ENCODE measurements around the gene NMRAL1.
A peak's percentile ranks its signal among the peaks of the same experiment; 100 is the strongest.

NMRAL1 gene

DNA sequence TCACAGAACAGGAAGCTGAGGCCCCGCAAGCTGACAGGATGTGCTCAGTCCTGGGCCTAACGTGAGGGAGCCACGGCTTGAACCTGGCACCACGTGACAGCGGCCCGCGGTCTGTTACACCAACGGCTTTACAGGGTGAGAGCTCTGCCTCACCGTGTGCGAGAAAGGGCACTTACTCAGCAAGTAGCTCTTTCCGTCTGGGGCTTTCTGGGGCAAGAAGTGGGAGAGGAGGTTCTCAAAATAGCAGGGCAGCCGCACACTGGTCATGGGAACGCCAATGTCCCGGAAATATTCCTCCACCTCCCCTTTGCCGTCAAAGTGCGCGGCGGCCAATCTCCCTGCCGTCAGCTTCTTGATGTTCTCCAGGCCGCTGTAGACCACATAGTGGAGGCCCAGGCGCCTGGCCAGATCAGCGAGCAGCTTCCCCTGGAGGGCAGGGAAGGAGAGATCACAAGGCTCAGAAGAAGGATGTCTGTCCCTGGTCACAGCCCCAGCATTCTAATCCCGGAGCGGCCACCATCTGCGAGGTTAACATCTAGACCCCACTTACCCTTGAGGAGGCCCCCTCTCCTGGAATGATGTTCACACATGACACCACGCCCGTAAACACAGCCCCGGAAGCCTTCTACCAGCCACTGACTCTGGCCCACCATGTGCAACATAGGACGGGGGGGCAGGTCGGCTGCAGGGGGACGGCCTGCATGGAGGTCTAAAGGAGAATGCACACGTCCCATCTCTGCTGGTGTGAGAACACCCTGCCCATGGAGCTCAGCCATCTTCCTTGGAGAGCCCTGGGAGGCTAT is 8.2 kb downstream of the NMRAL1 start:
- peak; percentile 41 to 50 for DNase-seq (ENCODE audit: low read depth in 2 of 2)

DNA sequence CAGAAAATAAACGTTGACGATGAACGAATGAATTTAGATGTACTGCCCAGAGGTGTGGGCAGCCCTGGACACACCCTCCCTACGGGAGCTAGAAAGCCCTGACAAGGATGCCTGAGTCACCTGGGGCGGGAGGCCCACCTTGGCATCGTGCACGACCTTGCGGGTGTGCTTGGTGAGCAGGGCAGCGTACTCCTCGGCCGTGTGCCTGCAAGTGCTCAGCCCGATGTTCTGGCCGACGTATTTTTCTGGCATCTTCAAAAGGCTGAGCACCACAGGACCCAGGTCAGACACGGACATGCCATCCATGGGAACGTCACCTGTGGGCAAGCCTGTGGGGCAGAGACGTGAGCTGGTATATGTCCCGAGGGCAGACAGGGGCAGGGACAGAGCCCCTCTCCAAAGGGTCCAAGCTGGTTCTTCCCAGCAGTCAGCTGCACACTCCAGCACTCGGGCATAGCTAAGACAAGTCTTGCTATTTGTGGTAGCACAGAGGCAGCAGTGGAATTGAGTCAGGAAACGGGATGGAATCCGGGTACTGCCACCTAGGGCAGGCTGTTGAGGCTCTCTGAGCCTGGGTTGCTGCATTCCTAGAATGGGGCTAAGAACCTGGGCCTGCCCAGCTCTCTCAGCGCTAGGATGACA is 10.8 kb downstream of the NMRAL1 start:
- no peak for DNase-seq (ENCODE audit: low read depth in 2 of 2)

DNA sequence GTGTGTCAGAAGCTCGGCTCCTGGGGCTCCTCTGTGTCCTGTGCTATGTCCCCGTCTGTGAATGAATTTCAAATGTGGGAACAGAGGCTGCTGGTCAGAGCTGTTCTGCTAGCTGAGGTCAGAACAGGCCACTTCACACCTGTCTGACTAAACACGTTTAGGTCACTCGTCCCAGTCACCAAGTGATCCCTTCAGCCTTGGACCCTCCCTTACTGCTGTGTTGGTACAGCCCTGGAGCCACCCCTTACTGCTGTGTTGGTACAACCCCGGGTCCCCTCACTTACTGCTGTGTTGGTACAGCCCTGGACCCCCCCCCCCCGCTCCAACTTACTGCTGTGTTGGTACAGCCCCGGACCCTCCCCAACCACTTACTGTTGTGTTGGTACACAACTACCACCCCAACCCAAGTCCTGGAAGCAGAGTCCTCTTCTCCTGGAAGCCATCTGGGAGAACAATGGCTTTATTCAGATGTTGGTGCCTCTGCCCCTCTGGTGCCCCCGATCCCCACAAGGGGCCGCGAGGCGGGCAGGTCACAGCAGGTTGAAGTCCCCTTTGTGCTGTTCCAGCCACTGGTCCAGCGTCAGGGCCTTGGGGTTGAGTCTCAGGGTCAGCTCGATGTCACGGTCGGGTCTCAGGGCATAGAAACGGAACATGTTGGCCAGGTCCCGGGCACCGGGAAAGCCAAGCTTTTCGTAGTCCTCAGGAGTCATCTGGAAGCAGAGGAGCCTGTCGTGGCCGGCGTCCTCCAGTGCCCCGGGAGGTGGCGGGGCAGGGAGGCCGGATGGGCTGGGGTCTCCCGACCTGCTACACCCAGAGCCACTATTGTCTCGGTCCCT is 13.0 kb downstream of the NMRAL1 start:
- no peak for DNase-seq (ENCODE audit: low read depth in 2 of 2)

DNA sequence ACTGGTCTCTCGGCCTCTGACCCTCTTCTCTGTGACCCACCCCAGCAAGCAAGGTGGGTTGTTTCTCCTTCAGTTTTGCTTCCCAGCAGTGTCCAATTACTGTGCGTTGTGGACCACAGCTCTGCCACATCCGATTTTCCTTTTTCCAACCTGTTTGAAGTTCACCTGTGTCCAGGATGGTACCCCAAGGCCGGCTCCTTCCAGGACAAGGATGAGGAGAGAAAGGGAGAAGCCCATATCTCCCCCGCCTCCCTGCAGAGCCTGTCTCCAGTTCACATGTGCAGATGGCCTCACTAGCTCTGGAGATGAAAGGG is 13.5 kb downstream of the NMRAL1 start:
- no peak for DNase-seq (ENCODE audit: low read depth in 2 of 2)

DNA sequence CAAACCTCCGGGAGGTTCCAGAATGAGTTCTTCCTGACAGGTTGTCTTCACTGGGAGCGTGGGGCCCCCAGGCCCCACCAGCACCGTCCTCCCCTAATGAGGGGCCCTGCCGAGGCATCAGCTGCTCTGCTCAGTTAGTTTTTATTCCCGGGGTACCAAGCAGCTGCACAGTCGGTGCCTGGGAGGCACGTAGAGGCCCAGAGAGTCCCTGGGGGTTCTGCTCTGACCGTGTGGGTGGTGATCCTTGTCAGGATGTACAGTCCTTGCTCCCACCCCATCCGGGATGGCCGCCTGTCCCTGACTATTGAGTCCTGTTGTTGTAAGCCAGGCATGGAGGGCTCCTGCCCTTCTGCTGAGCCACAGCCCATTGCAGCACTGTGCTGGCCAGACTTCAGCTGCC is 18.5 kb downstream of the NMRAL1 start:
- no peak for DNase-seq (ENCODE audit: low read depth in 2 of 2)

DNA sequence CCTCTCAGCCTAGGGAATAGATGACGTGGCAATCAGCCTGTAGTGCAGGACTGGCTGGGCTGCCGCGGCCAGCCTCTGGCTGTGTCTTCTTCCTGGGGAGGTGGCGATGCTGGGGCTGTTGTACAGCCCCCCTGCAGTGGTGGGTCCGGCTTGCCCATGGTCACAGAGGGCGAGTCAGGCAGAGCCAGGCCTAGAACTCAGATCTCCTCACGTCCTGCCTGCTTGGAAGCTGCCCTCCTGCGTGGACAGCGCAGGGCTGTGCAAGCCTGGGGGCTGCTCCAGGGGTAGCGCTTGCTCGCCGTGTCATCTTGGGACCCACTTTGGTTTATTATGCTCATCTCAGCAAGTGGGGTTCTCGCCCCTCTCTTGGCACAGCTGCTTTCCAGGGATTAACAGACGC is 19.3 kb downstream of the NMRAL1 start:
- no peak for DNase-seq (ENCODE audit: low read depth in 2 of 2)

DNA sequence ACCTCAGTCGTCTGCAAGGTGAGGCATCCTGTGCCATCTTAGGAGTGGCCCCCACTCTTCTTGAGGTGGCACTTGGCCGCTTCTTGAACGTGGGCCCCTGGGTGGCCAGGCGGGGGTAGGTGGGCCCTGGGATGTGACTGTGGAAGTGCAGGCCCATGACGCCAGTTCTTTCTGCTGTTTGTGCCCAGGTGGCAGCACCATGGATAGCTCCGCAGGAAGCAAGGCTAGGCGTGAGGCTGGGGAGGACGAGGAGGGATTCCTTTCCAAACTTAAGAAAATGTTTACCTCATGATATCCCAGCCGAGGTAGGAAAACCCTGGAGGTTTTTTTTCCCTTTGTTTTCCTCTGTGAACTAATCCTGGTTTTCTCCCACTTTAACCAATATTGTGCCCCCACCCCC is 19.8 kb downstream of the NMRAL1 start:
- no peak for DNase-seq (ENCODE audit: low read depth in 2 of 2)

DNA sequence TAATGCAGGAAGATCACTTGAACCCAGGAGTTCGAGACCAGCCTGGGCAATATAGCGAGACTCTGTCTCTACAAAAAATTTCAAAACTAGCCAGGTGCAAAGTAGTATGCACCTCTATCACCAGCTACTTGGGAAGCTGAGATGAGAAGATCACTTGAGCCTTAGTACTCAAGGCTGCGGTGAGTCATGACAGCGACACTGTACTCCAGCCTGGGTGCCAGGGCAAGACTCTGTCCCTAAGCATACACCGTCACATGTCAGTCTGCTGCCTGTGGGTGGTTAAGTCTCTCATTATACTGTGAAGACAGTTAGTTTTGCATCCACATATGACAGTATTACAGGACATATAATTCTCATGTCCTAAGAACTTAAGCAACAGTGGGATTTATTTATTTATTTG is 21.8 kb downstream of the NMRAL1 start:
- DNase-seq (ENCODE audit: low read depth in 2 of 2), result no peak

DNA sequence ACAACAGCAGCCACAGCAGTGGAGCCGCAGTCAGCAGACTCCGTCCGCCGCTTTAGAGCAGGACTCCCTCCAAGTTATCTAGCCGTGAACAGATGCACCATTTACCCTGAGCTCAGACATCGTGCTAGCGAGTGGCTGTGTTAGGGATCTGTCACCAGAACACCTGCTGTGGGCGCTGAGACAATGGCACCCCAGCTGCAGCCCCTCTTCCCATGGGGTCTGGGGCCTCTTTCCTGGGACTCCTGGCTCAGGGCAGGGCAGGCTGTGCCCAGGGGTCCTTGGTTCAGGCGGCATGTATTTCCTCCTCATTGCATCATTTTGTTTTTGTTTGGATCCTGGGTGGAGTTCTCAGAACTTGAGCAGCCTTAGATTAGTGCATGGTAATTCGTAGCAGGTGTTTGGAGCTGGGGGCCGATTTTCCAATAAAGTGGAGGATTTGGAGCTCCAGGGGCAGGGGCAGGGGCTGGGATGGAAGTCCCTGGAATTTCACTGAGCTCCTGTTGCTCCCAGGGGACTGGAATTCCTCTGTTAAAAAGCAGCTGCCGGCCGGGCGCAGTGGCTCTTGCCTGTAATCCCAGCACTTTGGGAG is 23.4 kb downstream of the NMRAL1 start:
- no peak for DNase-seq (ENCODE audit: low read depth in 2 of 2)

DNA sequence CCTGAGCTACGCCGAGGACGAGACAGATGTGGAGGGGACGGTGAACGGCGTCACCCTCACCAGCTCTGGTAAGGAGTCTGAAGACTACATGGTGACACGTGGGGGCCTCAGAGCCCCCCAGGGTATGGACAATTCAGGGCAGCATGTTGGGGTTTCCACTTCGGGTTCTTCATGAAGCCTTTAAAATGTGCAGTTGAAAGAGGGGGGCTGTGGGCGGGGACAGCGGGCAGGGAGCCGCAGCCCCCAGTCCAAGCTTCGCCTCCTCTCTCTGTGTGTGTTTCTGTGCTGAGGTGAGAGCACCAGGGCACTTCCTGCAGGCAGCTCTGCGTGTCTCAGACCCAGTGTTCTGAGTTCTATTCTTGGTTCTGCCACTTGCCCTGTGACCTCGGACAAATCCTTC is 24.0 kb downstream of the NMRAL1 start:
- DNase-seq (ENCODE audit: low read depth in 2 of 2), result no peak

DNA sequence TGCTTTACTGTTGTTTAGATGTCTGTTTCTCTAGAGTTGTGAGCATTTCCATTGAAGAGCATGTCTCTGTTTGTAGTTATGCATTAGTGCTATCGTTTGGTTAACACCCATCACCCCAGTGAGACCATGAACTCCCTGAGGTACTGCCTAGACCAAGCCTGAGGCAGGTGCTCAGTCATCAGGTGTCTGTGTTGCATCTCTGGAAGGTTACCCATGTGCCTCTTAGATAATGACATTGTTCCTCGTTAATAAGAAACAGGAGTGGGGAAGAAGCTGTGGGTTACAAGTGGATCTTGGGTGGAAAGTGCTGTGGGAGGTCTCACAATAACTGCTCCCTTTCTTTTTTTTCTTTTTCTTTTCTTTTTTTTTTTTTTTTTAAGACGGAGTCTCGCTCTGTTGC is 30.4 kb downstream of the NMRAL1 start:
- DNase-seq (ENCODE audit: low read depth in 2 of 2), result no peak

DNA sequence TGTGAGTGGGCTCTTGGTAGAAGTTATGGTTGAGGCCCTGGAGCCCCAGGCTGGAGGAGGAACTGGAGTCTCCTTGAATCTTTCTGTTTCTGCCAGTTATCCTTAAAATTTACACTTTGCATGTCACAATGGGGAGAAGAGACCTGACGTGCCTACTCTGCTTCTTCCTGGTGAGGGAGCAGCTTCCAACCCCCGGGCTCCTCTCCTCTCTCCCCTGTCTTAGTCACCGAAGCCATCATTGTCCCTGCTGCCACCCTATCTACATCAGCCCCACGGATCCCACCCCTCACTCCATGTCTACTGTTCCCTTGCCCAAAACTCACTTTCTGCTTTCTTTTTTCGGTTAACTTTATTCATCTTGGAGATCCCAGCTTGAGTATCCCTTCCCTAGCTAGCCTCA is 31.2 kb downstream of the NMRAL1 start:
- no peak for DNase-seq (ENCODE audit: low read depth in 2 of 2)

DNA sequence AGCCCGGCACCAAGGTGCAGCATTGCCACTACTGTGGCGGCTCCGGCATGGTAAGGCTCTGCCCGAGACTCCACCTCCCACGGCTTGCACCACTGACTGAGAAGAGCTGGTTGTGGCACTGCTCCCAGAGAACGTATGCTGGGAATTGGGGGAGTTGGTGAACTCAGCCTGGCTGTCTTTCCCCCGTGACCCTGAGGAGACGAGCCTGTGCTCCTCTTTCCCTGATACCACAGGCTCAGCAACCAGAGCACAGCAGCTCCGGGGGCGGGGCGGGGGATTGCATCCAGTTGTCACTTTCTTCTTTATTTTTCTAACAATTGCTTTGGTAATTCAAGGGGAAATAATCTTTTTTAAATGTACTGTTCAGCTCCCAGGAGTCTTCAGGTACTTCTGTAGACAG is 32.1 kb downstream of the NMRAL1 start:
- DNase-seq (ENCODE audit: low read depth in 2 of 2), result no peak

DNA sequence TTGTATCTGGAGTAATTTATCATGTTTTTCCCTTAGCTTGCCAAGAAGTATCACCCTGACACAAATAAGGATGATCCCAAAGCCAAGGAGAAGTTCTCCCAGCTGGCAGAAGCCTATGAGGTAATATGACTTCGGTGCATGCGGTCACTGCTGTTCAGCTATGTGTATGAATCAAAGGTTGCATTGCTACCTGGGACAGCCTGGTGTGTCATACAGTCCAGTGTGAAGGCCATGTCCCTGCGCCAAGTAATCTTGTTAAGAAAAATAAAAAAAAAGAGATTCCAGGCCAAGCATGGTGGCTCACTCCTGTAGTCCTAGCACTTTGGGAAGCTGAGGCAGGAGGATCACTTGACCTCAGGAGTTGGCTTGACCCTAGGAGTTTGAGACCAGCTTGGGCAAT is 37.1 kb downstream of the NMRAL1 start:
- no peak for DNase-seq (ENCODE audit: low read depth in 2 of 2)

DNA sequence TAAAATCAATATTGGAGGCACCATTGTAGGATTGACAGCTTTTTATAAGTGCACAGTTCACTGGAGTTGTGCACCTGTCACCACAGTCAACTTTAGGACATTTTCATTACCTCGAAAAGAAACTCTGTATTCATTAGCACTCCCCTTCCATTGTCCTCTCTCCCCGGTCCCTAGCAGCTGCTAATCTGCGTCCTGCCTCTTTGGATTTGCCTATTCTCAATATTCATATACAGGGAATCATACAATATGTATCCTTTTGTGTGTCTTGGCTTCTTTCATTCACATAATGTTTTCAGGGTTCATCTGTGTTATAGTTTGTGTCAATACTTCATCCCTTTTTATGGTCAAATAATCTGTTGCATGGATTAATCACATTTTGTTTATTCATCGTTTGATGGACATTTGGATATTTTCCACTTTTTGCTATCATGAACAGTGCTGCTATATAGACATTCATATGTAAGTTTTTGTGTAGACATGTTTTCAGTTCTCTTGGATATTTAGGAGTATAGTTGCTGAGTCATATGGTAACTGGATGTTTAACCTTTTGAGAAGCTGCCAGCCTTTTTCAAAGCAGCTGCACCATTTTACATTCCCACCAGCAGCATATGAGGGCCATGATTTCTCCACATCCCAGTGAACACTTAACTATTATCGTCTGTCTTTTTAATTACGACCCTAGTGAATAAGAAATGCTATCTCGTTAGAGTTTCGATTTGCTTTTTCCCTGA is 38.9 kb downstream of the NMRAL1 start:
- no peak for DNase-seq (ENCODE audit: low read depth in 2 of 2)

DNA sequence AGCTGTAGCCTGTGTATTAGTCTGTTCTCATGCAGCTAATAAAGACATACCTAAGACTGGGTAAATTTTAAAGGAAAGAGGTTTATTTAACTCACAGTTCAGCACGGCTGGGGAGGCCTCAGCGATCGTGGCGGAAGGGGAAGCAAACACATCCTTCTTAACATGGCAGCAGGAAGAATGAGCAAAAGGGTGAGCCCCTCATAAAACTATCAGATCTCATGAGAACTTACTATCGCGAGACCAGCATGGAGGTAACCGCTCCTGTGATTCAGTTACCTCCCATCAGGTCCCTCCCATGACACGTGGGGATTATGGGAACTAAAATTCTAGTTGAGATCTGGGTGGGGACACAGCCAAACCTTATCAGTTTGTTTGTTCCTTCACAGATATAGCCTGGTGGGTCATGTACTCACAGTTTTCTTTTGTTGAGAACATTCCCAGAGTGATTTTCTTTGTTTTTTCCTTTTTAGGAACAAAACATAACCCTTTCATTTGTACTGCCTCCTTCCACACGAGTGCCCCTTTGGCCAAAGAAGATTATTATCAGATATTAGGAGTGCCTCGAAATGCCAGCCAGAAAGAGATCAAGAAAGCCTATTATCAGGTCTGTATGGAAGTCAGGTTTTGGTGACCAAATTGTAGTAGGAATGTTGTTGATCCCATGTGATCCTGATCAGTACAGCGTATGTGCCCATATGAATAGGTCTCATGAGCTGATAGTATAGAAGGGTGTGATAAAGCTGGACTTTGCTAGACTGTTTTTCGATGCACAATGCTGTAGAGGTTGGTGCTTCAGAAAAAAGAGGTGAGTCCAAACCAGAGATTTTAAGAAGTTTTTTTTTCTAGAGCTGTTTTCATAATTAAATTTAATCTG is 40.3 kb downstream of the NMRAL1 start:
- no peak for DNase-seq (ENCODE audit: low read depth in 2 of 2)

DNA sequence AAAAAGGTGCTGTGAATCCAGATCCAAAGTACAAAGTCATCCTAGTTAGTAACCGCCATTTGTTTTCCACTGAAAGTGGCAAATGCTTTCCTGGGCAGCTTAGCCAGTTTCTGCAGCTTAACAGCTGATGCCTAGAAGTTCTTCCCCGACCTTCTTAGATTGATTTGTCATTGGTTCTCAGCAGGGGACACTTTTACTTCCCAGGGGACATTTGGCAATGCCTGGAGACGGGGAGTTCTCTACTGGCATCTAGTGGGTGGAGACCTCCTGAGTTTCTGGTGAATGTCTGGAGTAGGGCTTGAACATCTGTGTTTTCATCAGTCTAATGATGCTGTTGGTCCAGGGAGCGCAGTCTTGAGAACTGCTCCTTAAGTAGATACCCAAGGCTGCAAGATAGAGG is 41.2 kb downstream of the NMRAL1 start:
- DNase-seq (ENCODE audit: low read depth in 2 of 2), result no peak

DNA sequence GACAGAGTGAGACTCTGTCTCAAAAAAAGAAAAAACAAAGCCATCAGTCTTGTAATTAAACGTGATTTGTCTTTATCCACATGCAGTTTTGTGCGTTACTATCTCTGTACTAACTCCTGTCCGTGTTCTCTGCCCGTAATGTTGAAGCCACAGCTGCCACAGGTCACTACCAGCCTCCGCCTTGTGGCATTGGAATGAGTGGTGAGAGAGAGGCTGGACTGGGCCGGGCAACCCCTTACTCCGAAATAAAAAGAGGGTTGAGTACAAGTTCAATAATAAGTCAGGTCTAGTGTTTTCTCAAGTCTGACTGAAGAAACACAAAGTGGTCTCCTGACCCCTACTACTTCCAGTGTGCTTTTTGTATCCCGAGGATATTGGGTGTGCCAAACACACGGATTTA is 43.4 kb downstream of the NMRAL1 start:
- no peak for DNase-seq (ENCODE audit: low read depth in 2 of 2)

DNA sequence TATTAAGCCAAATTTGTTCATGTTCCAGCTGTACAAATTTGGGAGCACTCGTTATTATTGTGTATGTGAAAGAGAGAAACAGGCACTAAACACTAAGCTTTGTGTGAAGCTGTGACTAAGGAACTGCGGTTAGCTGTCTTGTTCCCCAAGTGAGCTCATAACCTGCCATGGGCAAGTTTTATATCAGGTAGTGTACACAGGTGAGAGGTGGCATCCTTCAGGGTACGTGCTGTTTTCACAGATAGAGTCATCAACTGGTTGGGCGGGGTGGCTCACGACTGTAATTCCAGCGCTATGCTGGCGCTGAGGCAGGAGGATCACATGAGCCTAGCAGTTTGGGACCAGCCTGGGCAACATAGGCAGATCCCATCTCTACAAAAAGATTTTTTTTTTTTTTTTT is 45.9 kb downstream of the NMRAL1 start:
- DNase-seq (ENCODE audit: low read depth in 2 of 2), result no peak

DNA sequence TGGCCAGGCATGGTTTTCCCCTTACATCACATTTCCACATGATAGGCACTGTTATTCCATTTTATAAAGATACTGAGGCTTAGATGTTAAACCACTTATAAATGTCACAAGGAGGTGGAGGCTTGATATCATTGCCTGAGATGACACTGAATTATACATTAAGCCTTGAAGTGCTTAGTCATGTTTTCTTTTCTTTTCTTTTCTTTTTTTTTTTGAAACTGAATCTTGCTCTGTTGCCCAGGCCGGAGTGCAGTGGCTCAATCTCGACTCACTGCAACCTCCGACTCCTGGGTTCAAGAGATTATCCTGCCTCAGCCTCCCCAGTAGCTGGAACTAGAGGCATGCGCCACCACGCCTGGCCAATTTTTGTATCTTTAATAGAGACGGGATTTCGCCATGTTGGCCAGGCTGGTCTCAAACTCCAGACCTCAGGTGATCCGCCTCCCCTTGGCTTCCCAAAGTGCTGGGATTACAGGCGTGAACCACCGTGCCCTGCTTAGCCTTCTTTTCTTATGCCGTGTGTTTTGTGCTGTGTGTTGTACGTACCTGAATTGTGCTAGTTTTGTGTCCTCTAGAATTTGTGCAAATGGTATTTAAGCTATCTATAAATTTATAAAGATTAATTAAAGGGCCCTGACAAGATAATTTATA is 47.6 kb downstream of the NMRAL1 start:
- no peak for DNase-seq (ENCODE audit: low read depth in 2 of 2)
